Kidney (tissue), 14 donors: ENCODE results near the gene SPINK5. TPM values are rescaled to one million over a fixed set of nuclear protein-coding genes. Genes with fewer than 3 reads are reported as not detected.

Experiments
- DNase-seq, 5 donors: peaks; one replicate each; pipeline ENCODE4 v3.0.0-alpha.2; 2013 to 2020
- FAIRE-seq: peaks from 2 replicates; lab custom pipeline; 2012; peaks lifted over from hg19 to GRCh38; lab: Jason Lieb, UNC
- H3K27ac ChIP-seq, 2 donors: one replicate each; pipeline ENCODE4 v1.7.0; 2013; ENCODE audit warnings: low read depth in 2 of 2, low read length in 2 of 2, inconsistent platforms in 1 of 2
- H3K27me3 ChIP-seq: one replicate; pipeline ENCODE4 v1.7.1; 2013; ENCODE audit warnings: low read length, inconsistent platforms; ENCODE audit not compliant: control insufficient read depth, insufficient read depth
- H3K36me3 ChIP-seq, 3 donors: one replicate each; pipeline versions ENCODE4 v1.7.0 to v1.7.1; 2013; ENCODE audit warnings: low read length in 3 of 3, control low read depth in 1 of 3, inconsistent platforms in 1 of 3; ENCODE audit not compliant: insufficient read depth in 3 of 3, control insufficient read depth in 2 of 3
- H3K4me1 ChIP-seq, 3 donors: one replicate each; pipeline versions ENCODE4 v1.7.0 to v1.7.1; 2013; ENCODE audit warnings: low read length in 3 of 3, inconsistent platforms in 1 of 3, low read depth in 1 of 3; ENCODE audit not compliant: control insufficient read depth in 2 of 3, insufficient read depth in 2 of 3
- H3K4me3 ChIP-seq, 3 donors: one replicate each; pipeline versions ENCODE4 v1.7.0 to v1.8.1; 2013; ENCODE audit warnings: low read length in 3 of 3, control low read depth in 1 of 3, inconsistent platforms in 1 of 3
- H3K9ac ChIP-seq, 3 donors: one replicate each; pipeline versions ENCODE4 v1.7.0 to v1.7.1; 2013; ENCODE audit warnings: low read length in 3 of 3, control low read depth in 1 of 3, inconsistent platforms in 1 of 3
- H3K9me3 ChIP-seq, 3 donors: one replicate each; pipeline versions ENCODE4 v1.7.0 to v1.7.1; 2013; ENCODE audit warnings: low read length in 3 of 3, control low read depth in 1 of 3, inconsistent platforms in 1 of 3; ENCODE audit not compliant: control insufficient read depth in 2 of 3, insufficient read depth in 1 of 3
- intact Hi-C: fragments of 100-400 bp; cut with DNase I; formaldehyde crosslinking; loops from one replicate; pipeline ENCODE4 v1.11.1; 2022
- polyA plus RNA-seq: library from polyadenylated mRNA; stranded (reverse); fragments of 350-450 nt; fragmentation: Illumina TruSeq; extraction: RNeasy Lipid Tissue Mini Kit (QIAGEN cat#74804); gene quantifications from one replicate; pipeline ENCODE4 v1.2.3, GENCODE V29; 2014; ENCODE audit warnings: low read depth, low replicate concordance; ENCODE audit not compliant: insufficient read depth
- total RNA-seq: library from RNA; stranded (reverse); fragmentation: NEBNext Ultra II Directional; extraction: Animal tissue kit (Norgen Biotek cat#: 25700); gene quantifications from one replicate; pipeline ENCODE4 v1.2.1, GENCODE V29; 2021
- TF ChIP-seq, protein P1 (sequence below): IDR thresholded peaks from 3 replicates; pipeline ENCODE4 v1.5.1; 2012; ENCODE audit warnings: mild to moderate bottlenecking, moderate library complexity, borderline replicate concordance; ENCODE audit not compliant: insufficient read depth; ENCODE audit errors: extremely low read depth
- donor health status: control.
- donor health status: control.
- donor health status: control.
- donor health status: control.
- donor health status: control.
- donor health status: DM: yes; HTN: yes; CAD: no.
- donor health status: Normal renal cell carcinoma (clear cell type).

The SPINK5 gene
- total and polyA plus RNA-seq, 2 donors from 2014 or later, result 0.32 to 0.91 TPM

DNA sequence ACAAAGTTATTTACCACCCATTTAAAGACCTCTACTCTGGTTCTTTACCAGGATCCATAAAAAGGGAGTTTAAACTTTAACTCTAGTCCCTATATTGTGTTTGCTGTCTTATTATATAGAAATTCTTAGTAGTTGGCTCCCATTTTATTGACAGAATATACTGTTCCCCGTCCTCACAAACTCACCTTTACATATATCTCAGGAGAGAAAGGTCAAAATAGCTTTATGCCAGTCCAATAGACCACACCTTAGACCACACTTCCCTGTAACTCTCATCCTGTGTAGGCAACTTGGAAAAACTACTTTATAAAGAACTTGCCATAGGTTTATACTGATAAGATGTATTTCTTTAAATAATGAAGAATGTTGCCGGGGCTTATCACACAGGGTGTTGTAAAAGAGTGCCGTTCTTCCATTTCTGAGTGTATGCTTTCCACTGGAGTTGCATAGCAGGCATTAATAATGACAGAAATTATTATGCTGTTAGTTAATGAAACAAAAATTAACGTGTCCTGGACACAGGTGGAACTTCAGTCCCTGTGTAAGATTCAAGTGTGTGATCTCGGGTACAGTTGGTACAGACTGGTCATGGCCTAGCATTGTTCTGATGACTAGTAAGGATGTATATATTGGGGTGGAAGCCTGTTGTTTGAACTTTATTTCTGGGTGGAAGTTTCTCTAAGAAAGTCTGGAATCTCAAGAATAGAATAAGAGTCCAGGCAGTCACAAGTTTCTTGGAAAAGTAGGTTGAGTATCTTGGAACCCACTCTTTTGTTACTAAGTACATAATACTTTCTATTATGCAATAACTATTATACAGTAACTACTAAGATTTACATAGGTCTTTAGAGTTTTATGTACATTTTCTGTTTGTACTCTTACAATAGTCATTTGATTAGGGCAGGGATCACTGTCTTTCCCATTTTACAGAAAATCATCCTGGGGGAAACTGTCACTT lies 71.6 kb downstream of the SPINK5 start:
- DNase-seq (no peak), FAIRE-seq (no peak)
- Histone ChIP-seq H3K9me3 (no peaks in the 10 kb centered on the region), H3K27me3 (no peaks in the 10 kb centered on the region), H3K9ac (no peak overlapping the region), H3K36me3 (no peaks in the 10 kb centered on the region), H3K4me3 (no peak overlapping the region), H3K4me1 (no peaks in the 10 kb centered on the region), H3K27ac (no peak overlapping the region)
- intact Hi-C loops, result no loop called here
- TF ChIP-seq, protein P1, sequence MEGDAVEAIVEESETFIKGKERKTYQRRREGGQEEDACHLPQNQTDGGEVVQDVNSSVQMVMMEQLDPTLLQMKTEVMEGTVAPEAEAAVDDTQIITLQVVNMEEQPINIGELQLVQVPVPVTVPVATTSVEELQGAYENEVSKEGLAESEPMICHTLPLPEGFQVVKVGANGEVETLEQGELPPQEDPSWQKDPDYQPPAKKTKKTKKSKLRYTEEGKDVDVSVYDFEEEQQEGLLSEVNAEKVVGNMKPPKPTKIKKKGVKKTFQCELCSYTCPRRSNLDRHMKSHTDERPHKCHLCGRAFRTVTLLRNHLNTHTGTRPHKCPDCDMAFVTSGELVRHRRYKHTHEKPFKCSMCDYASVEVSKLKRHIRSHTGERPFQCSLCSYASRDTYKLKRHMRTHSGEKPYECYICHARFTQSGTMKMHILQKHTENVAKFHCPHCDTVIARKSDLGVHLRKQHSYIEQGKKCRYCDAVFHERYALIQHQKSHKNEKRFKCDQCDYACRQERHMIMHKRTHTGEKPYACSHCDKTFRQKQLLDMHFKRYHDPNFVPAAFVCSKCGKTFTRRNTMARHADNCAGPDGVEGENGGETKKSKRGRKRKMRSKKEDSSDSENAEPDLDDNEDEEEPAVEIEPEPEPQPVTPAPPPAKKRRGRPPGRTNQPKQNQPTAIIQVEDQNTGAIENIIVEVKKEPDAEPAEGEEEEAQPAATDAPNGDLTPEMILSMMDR, result no peak

DNA sequence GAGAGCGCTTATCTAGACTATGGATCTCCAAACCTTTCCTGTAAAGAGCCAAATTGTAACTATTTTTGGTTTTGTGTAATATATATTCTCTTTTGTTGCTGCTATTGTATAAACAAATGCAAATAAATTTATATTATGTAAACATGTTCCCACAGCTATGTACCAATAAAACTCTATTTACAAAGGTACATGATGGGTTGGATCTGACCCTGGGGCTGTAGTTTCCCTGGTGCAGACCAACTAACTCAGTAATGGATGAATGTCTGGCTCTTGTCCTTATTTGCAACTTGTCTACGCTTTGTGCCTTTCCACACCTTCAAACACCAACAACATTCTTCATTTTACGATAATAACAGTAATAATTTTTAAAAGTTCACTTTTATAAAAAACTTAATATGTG lies 77.1 kb downstream of the SPINK5 start:
- Histone ChIP-seq H3K27me3 (no peaks in the 10 kb centered on the region), H3K4me3 (no peak overlapping the region), H3K9ac (no peak overlapping the region), H3K4me1 (no peaks in the 10 kb centered on the region), H3K27ac (no peak overlapping the region), H3K9me3 (no peaks in the 10 kb centered on the region), H3K36me3 (no peaks in the 10 kb centered on the region)
- intact Hi-C loops, result no loop called here
- no peak for FAIRE-seq
- TF ChIP-seq, protein P1, result no peak
- DNase-seq, result no peak

DNA sequence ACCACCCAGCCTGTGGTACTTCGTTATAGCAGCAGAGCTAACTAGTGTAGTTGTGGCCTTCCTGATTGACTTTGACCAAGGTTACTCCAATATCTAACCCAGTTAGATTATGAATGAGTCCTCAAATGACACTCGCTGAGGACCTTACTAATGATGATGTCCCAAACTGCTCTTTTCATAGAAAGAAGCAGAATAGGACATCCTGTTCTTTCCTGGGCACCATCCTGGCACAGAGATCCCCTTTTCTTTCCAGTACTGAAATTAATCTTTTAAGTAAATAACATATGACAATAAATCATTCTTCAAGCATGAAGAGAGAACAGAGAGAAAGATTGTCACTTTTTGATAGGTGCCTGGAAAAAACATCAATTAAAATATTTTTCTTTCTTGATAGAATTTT lies 77.9 kb downstream of the SPINK5 start:
- FAIRE-seq (no peak), DNase-seq (no peak)
- no peaks in the 10 kb centered on the region for H3K4me1 ChIP-seq
- TF ChIP-seq, protein P1, result no peak
- intact Hi-C loops, result no loop called here
- H3K27me3 ChIP-seq, result no peaks in the 10 kb centered on the region
- no peak overlapping the region for H3K9ac ChIP-seq
- no peak overlapping the region for H3K27ac ChIP-seq
- H3K9me3 ChIP-seq, result no peaks in the 10 kb centered on the region
- no peak overlapping the region for H3K4me3 ChIP-seq
- H3K36me3 ChIP-seq, result no peaks in the 10 kb centered on the region
